NCI-H460 (cell line): ENCODE results near the gene NCOA3. TPM values are rescaled to one million over a fixed set of nuclear protein-coding genes. Genes with fewer than 3 reads are reported as not detected.

Experiments
- DNase-seq: peaks from one replicate; pipeline ENCODE4 v3.0.0-alpha.2; 2016; ENCODE audit warnings: low read depth; ENCODE audit errors: extremely low read depth
- total RNA-seq: library from RNA; depleted of rRNA; stranded (reverse); fragments of >200 nt; shearing (Covaris generic); gene quantifications from 2 replicates; pipeline ENCODE4 v1.2.3, GENCODE V29; 2014

The NCOA3 gene
- total RNA-seq, 1 experiment from 2014 or later = 58.1 TPM

DNA sequence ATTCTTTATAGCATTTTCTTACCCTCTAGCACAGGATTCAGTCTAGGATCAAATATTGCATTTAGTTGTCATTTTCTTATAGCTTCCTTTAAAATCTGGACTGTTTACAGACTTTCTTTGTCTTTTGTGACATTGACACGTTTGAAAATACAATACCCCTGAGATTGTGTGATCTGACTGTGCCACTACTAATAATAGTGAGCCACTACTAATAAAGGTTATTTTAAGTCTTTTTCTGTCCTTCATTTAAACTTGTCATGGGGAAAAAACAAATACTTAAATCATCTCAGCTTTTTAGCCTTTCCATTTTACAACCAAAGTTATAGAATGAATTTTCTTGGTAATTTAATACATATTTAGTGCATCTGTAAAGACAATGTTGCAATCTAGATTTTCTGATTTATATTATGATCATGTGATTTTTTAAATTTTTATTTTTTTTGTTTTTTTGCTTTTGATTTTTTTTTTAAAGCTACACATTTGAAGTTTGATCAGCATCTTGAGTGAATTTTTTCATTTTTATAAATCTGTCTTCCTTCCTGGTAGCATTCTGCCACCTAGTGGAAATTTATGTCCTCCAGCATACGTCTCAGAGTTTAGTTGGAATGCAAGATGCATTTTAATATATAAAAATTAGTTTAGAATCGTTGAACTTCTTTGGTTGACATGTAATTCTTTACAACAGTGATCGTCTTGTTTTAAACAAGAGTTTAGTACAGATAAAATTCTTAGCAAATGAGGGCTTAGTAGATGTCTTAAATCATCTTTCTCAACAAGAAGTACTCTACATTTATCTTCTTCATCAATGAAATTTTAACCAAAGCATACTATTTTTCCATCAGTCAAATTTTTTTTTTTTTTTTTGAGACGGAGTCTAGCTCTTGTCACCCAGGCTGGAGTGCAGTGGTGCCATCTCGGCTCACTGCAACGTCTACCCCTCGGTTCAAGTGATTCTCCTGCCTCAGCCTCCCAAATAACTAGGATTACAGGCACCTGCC is 119.4 kb downstream of the NCOA3 start:
- peak; percentile 54 for DNase-seq

DNA sequence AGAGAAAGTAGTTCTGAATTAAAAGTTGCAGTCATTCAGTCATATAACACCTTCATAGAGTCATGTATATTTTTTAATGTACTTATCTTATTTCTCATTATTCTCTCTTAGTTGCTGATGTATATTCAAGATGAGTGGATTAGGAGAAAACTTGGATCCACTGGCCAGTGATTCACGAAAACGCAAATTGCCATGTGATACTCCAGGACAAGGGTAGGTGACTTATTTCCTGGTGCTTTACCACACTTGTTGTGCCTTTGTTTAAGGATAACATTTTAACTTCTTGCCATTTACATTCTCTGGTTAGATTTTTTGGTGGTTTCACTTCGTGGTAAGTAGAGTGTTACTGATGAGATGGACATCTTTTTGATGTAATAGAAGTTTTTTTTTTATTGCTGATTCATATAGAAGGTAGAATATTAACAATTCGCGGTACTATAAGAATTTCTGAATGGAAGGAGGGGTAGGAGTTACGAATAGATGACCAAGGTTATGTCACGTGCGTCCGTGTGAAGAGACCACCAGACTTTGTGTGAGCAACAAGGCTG is 120.5 kb downstream of the NCOA3 start:
- DNase-seq = no peak

DNA sequence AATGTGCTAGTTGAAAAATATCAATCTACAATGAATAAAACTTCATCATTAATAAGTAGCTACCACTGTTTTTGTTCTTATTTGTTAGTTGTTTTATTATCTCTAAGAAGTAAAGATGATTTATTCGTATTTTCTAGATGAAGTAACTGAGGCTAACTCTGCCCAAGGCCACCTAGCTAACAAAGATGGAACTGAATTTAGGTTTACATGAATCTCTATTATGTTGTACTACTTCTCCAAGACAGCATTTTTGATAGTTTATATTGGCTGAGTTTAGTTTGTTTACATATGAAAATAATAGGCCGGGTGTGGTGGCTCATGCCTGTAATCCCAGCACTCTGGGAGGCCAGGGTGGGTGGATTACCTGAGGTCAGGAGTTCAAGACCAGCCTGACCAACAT is 121.5 kb downstream of the NCOA3 start:
- no peak for DNase-seq

DNA sequence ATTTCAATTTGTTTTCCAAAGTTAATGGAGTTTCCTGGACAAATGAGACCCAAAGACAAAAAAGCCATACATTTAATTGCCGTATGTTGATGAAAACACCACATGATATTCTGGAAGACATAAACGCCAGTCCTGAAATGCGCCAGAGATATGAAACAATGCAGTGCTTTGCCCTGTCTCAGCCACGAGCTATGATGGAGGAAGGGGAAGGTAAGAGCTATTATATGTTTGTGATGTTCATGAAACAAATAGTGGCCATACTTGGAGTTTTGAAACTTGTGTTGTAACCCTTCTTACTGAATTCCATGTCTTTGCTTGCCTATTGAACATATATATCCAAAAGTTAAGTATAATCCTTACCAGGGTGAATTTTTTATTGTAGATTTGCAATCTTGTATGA is 125.9 kb downstream of the NCOA3 start:
- DNase-seq = no peak

DNA sequence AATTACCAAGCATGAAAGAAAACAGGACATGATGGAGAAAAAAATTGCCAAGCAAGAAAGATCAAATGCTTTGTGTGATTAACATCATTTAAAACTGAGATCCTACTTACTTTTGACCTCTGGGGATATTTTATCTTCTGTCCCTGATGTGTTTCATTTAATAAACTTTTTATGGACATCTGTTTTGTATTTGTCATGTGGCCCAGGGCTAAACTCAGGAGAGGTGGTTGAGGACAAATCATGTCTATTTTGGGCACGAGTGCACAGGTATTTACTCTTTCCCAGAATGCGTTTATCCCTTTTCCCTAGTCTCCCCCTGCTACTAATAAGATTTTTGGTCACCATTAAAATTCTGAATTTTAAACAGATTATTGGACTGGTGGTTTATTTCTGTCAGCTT is 128.2 kb downstream of the NCOA3 start:
- DNase-seq = no peak

DNA sequence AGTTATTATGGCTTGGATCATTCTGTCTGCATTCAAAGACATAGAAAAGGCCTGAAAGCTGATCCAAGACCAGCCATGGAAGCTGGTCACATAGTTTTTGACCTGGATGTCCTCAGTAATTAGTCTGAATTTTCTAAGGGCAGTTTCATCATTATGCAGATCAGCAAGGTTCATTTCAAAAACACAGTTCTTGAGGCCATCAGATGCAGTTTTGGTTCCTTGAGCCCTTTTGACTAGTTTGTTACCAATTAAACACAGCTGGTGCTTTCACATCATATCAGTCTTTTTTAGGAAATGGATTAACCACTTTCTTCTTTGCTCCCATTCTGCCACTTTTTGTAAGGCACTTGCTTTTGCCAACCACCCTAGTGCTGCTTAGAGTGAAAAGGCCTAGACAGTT is 129.4 kb downstream of the NCOA3 start:
- no peak for DNase-seq

DNA sequence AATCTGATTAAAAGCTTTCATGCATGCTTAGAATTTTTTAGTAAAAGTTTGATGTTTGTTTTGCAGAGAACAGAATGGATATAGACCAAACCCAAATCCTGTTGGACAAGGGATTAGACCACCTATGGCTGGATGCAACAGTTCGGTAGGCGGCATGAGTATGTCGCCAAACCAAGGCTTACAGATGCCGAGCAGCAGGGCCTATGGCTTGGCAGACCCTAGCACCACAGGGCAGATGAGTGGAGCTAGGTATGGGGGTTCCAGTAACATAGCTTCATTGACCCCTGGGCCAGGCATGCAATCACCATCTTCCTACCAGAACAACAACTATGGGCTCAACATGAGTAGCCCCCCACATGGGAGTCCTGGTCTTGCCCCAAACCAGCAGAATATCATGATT is 133.6 kb downstream of the NCOA3 start:
- DNase-seq = no peak

DNA sequence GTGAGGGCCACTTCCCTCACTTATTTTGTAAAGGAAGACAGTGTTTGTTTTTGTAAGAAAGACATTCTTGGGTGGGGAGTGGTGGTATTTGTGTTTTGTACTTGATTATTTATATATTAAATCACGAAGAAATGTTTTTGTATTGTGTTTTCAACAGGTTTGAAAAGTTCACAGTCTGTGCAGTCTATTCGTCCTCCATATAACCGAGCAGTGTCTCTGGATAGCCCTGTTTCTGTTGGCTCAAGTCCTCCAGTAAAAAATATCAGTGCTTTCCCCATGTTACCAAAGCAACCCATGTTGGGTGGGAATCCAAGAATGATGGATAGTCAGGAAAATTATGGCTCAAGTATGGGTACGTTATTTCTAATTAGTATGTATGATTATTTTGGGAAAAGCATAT is 137.2 kb downstream of the NCOA3 start:
- no peak for DNase-seq

DNA sequence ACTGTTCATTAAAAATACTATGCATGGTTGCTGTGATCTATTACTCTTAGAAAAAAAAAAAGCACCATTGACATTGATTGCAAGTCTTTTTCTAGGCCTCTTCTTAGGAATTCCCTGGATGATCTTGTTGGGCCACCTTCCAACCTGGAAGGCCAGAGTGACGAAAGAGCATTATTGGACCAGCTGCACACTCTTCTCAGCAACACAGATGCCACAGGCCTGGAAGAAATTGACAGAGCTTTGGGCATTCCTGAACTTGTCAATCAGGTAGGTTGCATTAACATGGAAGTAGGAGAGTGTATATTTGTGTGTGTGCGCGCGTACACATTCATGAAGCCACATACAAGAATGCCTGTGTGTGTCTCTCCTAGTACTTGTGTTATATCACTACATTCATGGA is 140.4 kb downstream of the NCOA3 start:
- DNase-seq = no peak

DNA sequence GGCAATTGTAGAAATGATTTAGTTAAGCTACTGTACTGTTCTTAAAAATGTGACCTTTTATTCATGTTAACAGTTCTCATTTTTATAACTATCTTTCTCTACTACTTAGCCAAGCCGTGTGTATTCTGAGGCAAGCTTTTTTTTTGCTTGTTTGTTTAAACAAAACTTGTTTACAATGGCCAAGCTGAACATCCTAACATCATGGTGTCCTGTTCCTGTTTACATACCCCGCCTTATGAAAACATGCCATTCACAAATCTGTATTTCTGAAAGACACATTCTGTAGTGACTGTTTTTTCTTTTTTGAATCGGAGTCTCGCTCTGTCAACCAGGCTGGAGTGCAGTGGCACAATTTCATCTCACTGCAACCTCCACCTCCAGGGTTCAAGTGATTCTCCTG is 140.9 kb downstream of the NCOA3 start:
- peak; percentile 36 for DNase-seq

DNA sequence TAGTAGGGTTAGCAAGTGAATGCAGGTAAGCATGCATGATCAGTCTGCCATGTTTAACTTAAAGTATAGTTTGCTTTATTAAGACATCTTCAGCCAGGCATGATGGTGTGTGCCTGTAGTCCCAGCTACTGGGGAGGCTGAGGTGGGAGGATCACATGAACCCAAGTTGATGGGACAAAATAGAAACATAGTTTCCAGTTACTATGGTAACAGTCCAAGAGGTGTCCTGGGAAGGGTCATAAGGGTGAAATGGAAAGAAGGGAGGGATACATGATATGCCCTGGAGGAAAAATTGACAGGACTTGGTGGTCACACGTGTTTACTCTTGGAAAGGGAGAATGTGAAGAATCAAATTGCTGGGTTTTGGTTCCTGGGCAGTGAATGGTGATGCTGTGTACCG is 143.9 kb downstream of the NCOA3 start:
- no peak for DNase-seq

DNA sequence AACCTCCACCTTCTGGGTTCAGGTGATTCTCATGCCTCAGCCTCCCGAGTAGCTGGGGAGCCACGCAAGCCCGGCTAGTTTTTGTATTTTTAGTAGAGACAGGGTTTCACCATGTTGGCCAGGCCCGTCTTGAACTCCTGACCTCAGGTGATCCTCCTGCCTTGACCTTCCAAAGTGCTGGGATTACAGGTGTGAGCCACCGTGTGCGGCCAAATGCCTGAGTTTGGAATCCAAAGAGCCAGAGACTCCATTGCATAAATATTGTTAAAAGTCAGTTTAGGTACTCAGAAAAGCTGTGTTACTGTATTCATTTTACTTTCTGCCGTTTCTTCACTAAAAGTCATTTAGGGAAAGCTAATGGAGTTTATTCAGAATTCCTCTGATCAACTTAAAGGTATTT is 146.3 kb downstream of the NCOA3 start:
- DNase-seq = no peak

DNA sequence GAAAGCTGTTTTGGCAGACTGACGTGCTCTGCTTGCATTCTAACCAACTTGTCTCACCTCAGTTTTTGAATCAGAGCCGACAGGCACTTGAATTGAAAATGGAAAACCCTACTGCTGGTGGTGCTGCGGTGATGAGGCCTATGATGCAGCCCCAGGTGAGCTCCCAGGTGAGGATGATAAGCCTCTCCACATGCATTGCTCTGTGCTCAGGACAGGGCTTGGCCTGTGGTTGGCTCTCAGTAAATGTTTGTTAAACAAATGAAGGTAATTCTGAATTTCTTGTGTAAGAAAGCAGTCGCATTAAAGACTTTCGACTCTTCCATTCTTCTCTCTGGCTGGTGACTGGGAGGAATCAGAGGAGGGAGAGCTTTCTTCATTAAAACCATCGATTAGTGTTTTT is 147.3 kb downstream of the NCOA3 start:
- DNase-seq = no peak

DNA sequence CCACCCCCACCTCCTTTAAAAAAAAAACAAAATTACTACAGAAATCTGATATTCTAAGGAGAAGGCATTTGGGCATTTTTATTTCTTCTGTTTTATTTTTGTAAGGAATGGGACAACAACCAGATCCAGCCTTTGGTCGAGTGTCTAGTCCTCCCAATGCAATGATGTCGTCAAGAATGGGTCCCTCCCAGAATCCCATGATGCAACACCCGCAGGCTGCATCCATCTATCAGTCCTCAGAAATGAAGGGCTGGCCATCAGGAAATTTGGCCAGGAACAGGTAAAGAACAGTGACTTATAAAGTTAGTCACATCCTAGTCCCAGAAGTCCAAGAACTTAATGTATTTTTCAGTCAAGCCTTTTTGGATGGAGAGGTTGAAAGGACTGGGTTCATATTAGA is 150.6 kb downstream of the NCOA3 start:
- DNase-seq = no peak

DNA sequence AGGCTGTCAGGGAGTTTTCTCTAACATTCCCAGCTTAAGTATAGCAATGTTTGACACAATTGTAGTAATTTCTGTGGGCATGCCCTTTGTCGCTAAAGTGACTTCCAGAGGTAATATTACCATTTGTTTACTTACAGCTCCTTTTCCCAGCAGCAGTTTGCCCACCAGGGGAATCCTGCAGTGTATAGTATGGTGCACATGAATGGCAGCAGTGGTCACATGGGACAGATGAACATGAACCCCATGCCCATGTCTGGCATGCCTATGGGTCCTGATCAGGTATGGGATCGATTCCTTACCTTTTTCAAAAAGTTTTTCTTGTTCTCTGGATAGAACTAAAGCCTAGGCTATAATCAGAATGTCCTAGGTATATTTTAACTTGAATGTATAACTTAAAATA is 151.1 kb downstream of the NCOA3 start:
- DNase-seq = no peak

DNA sequence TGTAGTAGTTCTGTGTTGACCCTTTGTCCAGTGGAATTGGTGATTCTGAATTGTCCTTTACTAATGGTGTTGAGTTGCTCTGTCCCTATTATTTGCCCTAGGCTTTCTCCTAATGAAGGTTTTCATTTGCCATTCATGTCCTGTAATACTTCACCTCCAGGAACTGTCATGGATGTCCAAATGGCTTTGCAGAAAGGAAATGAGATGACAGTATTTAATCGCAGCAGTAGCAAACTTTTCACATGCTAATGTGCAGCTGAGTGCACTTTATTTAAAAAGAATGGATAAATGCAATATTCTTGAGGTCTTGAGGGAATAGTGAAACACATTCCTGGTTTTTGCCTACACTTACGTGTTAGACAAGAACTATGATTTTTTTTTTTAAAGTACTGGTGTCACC is 152.2 kb downstream of the NCOA3 start:
- no peak for DNase-seq

DNA sequence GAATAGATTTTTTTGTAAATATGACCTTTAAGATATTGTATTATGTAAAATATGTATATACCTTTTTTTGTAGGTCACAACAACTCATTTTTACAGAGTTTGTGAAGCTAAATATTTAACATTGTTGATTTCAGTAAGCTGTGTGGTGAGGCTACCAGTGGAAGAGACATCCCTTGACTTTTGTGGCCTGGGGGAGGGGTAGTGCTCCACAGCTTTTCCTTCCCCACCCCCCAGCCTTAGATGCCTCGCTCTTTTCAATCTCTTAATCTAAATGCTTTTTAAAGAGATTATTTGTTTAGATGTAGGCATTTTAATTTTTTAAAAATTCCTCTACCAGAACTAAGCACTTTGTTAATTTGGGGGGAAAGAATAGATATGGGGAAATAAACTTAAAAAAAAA is 152.7 kb downstream of the NCOA3 start:
- DNase-seq = no peak

DNA sequence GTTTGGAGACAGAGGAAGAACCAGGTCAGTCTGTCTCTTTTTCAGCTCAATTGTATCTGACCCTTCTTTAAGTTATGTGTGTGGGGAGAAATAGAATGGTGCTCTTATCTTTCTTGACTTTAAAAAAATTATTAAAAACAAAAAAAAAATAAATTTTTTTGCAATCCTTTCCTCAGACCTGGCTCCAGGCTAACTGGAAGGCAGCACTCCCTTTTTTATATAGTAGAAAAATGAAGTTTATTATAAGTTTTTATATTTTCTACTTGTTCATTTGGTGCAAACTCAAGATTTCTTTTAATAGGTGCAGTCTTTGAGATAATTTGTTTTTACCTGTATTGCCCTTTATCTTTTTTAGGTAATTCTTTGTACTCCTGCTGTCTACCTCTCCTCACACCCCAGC is 153.9 kb downstream of the NCOA3 start:
- no peak for DNase-seq

DNA sequence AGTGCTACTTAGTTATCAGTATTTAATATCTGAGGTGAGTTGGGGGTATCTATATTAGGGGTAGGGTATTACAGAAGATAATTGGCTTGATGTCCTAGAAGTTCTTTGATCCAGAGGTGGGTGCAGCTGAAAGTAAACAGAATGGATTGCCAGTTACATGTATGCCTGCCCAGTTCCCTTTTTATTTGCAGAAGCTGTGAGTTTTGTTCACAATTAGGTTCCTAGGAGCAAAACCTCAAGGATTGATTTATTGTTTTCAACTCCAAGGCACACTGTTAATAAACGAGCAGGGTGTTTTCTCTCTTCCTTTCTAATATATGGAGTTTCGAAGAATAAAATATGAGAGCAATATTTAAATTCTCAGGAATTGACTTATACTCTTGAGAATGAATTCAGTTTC is 154.6 kb downstream of the NCOA3 start:
- DNase-seq = no peak

DNA sequence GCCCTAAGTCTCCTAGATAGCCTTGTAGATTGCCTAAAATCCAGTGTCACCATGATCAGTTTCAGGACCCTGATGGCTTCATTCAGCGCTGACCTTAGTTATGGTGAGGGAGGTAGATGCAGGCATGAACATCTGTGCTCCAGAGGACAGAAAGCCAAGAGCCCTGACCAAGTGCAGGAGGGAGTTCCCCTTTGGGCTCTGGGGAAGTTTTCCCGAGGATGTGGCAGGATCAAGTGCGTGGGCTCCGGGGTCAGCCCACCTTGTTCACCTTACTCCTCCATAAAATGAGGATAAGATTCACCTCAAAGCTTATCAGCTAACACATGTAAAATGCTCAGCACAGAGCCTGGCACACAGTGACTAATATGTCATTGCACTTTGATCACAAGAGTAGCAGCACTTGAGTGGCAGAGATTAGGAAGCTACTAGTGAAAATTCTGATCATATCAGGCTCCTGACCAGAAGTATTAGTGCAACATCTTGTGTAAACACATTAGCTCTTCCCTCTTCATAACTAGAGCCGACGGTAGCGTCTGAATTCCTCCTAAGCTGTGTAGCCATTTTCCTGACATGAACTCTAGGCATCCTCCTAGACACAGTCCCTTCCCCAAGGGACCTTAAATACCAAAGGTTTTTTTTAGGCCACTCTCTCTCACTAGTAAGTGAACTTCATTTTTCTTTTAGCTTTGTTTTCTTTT is 158.4 kb downstream of the NCOA3 start:
- no peak for DNase-seq

DNA sequence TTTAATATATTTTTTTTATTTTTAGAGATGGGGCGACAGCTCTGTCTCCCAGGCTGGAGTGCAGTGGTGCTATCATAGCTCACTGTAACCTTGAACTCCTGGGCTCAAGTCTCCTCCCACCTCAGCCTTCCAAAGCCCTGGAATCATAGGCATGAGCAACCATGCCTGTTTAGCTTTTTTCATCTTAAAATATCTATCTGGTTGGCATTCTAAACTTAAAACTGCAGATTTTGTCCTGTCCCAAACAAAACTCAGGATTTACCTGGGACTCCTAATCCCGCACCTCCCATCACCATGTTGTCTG is 158.9 kb downstream of the NCOA3 start:
- DNase-seq = no peak
